Measurements from ENCODE around the gene APP. TPM values are rescaled to one million over a fixed set of nuclear protein-coding genes. Genes with fewer than 3 reads are reported as not detected.

APP gene
- total RNA-seq, 1 donor from 2014 or later: 136 TPM

DNA sequence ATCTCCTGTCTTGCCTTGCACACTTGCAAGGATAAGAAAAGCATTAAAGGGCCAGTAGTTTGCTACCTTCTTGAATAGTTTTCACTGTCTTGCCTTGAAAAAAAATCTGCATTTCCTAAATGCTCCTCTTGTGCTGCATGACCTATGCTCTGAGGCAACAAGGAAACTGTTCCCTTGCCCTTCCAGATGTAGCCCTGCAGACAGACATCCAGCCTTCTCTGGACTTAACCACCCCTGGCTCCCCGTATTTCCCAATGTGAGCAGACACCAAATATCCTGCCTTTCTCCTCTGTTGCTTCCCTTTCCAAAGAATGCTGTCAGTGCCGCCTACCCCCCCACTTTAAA, 258.2 kb downstream of the APP start:
- ATAC-seq (peak; percentile 71), DNase-seq (ENCODE audit: low spot score) (no peak)

- DNase-seq (ENCODE audit: low spot score) (peak; percentile 85), ATAC-seq (peak; percentile 95)
Observed at GRCh38 chr21:25911730-25912401, 258.7 kb downstream of the APP start.

DNA sequence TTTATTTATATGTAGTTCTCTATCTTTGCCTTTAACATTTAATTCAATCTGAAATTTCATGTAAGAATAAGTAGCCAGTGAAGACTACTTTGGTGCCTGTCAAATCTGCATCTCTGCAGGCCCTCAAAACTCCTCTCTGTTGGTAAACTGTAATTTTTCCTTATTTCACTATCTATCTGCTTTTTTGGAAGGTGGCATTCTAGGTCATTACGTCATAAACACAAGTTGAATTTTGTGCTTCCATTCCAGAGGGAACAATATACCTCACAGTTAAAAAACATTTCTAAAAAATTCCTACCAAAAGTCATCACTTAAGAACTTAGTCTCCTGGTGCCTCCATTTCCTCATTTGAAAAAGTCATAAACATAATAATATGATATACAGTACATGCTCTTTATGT, 259.8 kb downstream of the APP start:
- ATAC-seq: no peak

DNA sequence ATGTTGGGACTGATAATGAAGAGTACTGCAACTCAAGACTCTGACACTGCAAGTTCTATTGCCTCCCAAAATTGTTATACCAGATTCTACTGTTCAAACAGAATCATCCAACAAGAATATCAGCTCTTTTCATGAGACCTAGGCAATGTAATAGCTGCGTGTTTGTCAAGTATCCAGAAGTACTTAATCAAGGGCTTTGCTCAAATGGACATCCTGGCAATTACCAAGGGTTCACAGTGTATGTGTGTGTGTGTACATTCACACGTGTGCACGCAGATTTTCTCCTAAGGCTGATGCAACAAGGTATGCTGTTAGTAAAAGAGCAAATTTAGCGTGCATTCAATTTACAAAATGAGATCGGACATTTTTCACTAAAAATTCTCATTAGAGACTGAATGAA, 261.2 kb downstream of the APP start:
- ATAC-seq (no peak), DNase-seq (ENCODE audit: low spot score) (no peak)

More for the DNA sequence above, 259.8 kb downstream of the APP start:
- DNase-seq (ENCODE audit: low spot score): no peak

DNA sequence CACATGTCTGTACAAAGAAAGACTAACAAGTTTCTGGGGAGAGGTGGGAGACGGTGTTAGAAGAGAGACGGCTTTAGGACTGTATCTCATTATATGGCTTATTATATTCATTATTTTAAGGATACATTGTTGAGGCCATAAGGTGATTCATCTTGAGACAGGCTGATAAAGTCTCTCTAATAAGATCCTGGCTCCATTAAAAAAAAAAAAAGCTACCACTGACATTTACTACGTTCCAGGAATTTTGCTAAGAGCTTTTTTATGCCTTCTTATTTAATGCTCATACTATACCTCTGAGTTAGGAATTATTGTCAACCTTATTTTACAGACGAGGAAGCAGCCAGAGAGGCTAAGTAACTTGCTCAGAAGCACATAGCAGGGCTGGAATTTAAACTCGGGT, 262.1 kb downstream of the APP start:
- ATAC-seq (no peak), DNase-seq (ENCODE audit: low spot score) (no peak)

- ATAC-seq (peak; percentile 65), DNase-seq (ENCODE audit: low spot score) (no peak)
Observed at GRCh38 chr21:25907573-25908275, 262.8 kb downstream of the APP start.

GRCh38 chr21:25906587-25906986, 264.0 kb downstream of the APP start:
- ATAC-seq (no peak), DNase-seq (ENCODE audit: low spot score) (no peak)

DNA sequence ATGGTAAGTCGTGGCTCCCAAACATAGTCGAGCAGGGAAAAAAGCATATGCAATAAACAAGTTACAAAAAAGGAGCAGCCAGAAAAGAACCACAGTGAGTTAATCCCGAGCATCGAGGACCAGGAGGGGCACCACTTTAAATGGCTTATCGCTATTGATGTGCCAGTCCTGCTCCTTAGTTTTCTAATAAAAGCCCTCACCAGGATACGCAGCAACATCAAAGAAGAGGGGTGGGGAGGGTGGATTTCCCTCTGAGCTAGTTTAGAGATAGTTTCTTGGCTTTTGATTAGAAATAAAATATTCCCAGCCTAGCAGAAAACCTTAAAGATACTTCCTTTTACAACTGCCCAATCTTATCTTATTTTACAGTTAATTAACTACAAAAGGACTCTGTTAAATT, 265.4 kb downstream of the APP start:
- DNase-seq (ENCODE audit: low spot score) (no peak), ATAC-seq (no peak)

DNA sequence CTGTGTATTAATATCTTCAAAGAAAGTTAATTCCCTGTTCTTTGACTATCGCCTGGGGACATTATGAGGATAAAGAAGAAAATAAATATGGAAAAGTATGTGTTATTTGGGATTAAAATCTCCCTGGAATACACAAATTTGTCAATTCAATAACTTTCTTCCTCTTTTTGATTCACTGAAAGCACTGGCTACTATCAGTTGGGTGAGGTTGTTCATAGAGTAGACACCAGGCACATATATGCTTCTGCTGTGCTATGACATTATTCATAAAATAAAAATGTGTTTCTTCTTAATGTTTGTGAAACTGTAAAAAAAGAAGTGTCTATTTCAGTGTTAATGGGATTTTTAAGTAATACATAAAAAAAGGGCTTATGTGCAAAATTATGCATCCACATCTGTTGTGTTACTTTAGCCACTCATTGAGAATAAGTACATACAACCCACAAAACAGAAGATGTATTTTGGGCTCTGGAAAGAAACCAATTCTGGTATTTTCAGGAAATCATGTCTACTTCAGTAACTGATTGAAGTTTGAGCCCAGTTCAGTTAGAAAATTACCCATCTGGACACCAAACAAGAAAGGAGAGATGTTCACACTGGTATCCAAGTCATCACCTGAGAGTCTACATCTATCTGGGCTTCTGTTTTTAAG, 266.4 kb downstream of the APP start:
- ATAC-seq: no peak

DNA sequence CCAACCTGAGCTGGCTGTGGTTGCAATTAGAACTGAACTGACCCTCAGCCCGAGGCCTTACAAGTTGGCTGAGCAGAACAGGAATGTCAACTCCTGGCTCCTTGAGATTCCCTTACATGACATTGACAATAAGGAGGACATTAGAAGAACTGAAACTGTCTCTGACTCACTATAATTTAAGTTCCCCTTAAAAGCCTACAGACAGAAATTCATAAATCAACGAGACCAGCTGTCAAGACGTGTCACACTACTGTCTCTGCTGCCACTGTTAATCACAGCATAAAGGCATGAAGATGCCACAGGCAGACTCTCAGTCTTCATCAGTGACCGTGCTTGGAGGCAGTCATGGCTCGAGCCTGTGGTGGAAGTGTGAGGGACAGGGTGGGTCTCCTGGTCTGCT, 267.0 kb downstream of the APP start:
- no peak for ATAC-seq
- DNase-seq (ENCODE audit: low spot score): no peak

More for the DNA sequence above, 266.4 kb downstream of the APP start:
- no peak for DNase-seq (ENCODE audit: low spot score)

DNA sequence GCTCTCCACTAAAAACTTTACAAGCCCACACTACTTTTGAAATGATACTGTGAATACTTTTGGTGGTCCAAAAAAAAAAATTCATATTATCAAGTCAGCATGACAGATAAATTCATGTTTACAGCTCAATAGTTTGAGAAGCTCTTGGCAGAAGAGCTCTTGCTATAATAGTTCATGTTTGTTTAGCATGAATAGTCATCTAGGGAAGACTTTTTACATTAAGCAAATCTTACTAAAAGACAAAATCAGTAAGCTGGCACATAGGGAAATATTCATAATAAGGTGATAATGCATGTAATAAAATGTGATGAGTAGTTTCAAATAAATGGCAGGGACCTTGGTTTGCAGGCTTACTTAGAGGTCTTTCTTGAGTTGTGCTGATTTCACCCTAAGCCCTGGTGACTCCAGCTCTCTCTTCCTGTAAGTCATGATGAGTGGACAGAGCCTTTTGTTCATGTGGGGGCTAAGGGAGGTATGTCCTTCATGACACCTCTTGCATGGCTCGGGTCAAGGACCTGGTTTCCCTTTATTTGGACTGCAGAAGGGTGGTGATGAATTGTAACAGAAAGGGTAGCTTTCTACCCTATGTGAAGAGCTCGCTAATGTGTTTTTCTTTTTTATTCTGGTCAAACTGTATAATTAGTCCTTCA, 269.1 kb downstream of the APP start:
- ATAC-seq (no peak), DNase-seq (ENCODE audit: low spot score) (no peak)

DNA sequence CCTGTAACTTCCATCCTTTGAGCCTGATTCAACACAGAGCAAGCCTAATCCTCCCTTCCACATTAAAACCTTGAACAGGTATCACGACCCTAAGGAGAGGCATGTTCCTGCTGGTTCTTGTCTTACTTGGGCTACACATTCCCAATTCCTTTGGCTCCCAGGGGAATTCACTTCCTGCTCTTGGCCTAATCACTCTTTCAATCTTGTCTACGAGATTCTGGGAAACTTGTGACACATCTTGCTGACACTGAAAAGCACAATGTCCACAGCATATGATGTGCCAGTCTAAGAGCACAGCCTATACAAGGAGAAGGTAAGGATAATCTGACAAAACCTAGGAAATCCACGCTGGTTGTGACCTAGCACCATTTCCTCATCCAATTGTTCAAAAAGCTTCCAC, 271.9 kb downstream of the APP start:
- ATAC-seq (no peak), DNase-seq (ENCODE audit: low spot score) (no peak)

DNA sequence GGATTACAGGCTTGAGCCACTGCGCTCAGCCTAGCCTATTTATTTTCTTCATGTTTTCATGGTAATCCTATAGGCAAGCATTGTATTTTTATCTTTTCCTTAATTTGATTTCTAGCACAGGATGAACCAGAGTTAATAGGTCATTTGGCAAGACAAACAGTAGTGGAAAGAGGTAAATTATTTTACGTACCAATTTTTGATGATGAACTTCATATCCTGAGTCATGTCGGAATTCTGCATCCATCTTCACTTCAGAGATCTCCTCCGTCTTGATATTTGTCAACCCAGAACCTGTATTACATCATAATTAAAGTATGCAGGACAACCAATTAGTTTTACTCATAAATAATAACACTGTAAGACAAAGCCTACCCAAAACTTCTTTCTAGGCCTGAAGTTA, 273.2 kb downstream of the APP start:
- no peak for DNase-seq (ENCODE audit: low spot score)
- ATAC-seq: no peak

DNA sequence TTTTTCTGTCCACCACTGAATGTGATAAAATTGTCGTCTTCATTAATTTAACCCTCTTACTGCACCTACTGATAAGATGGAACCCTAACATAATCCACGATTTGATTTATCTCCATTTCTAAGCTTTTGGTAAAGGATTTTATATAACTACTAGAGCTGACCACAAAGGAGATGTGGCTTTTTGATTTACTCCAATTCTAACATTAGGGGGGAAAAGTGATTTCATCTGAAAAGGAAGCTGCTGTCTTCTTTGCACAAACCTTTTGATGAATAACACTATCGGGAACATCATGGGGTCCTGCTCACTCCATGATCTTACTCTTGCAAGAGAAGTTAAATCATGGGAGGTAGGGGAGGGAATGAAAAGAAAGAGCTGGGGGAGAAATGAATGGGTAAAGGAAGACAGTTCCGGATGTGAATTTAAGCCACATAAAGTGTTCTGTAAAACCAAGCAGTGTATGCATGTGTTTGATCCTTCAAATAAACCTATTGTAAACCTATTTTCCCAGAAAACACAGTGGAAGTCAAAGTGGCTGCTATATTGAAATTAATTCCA, 274.0 kb downstream of the APP start:
- ATAC-seq (no peak), DNase-seq (ENCODE audit: low spot score) (no peak)

- no peak for DNase-seq (ENCODE audit: low spot score)
- peak; percentile 95 for ATAC-seq
Observed at GRCh38 chr21:25895565-25896205, 274.9 kb downstream of the APP start.

DNA sequence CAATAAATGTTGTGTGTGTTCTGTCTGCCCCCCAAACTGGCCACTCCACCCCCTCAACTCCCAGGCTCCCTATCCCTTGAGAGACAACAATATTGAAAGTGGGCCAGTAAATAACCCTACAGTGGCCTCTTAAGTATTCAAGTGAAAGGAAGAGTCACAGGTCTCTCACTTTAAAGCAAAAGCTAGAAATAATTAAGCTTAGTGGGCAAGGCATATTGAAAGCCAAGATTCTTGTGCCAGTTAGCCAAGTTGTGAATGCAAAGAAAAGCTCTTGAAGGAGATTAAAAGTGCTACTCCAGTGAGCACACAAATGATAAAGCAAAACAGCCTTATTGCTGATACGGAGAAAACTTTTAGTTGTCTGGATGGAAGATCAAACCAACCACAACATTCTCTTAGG, 277.4 kb downstream of the APP start:
- no peak for DNase-seq (ENCODE audit: low spot score)
- no peak for ATAC-seq

DNA sequence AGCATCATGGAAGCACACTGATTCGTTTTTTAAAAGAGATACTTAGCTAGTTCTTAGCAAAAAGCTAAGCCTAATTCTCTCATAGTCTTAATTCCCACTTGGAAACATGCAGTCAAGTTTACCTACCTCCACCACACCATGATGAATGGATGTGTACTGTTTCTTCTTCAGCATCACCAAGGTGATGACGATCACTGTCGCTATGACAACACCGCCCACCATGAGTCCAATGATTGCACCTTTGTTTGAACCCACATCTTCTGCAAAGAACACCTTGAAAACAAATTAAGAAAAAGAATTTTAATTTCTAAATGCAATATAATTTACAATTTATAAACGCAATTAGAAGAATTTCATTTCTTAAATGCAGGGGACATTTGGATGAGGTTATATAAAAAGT, 279.0 kb downstream of the APP start:
- no peak for DNase-seq (ENCODE audit: low spot score)
- no peak for ATAC-seq

DNA sequence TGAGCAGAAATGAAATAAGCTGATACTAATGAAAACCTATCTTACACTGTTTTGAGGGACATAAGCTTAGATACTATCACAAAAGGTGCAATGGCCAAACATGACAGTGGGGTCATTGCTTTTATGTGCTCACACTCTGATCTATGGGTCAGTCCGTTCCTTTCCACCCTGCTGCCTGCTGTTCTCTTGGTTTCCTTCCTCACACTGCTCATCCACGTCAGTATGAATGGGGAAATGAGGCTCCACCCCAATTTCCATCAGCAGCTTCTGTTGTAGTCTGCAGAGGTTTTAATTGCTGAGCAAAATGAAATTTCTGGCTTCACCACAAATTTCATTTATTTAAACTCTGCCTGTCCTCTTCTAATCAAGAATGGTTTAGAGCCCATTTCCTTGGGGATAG, 280.6 kb downstream of the APP start:
- no peak for DNase-seq (ENCODE audit: low spot score)
- ATAC-seq: peak; percentile 33

DNA sequence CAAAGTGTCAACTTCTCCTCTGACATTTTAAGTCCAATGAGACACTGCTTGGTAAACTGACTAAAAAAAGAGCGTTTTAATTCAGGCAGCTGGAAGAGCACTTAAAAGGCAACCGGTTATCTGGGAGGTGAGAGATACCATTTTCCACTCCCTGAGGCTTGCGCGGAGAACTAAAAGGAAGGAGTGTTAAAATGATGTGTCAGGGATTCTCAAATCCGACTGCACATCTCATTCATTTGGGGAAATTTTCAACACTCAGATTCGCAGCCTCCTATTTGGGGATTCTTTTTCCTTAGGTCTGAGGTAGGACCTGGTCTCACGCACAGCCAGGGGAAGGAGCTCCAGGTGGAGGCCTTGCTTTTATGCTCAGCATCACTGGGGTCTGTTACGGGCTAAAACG, 281.9 kb downstream of the APP start:
- no peak for DNase-seq (ENCODE audit: low spot score)
- ATAC-seq: no peak

DNA sequence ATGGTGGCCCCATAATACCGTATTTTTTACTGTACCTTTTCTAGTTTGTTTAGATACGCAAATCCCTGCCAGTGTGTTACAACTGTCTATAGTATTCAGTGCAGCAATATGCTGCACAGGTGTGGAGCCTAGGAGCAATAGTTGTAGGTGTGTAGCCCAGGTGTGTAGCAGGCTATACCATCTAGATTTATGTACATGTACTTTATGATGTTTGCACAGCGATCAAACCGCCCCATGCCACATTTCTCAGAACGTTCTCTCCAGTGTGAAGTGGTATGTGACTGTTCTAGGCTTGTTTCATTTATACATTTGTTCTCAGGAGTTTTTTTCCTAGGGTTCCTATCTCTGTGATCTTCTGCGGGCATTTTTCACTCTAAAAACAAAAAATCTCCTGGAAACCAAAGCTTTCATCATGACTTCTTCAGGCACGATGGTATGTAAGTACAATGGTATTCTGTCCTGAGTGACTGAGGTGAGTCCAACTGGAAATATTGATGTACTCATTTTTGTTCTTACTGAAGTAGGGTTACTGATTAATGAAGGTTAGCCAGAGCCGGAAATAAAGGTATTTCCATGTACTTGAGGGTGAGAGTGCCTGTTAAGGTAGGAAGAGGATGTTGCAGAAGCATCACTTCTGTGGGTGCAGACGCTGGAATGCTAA, 282.8 kb downstream of the APP start:
- DNase-seq (ENCODE audit: low spot score) (no peak), ATAC-seq (peak; percentile 78)

- no peak for DNase-seq (ENCODE audit: low spot score)
- ATAC-seq: no peak
Observed at GRCh38 chr21:25887166-25887565, 283.4 kb downstream of the APP start.
